ENCODE results near the gene SLC30A5. TPM values are rescaled to one million over a fixed set of nuclear protein-coding genes. Genes with fewer than 3 reads are reported as not detected.

SLC30A5 gene
- polyA plus RNA-seq (2012; ENCODE audit: insufficient read length, low read depth), result 45.7 TPM

GRCh38 chr5:69093771-69094482, at the start of gene SLC30A5:
Gene SLC30A5 (plus strand): TSS chr5:69094014. CDS start chr5:69094256, 242 bp downstream.
- TF ChIP-seq FOXP2 (optimal IDR thresholded peaks at IDR 0.05; ENCODE audit: borderline replicate concordance, extremely low read depth, extremely low read length, insufficient read depth), result peak; percentile 94
- peak; percentile 84 for TF ChIP-seq TAF1 (IDR thresholded peaks at IDR 0.05; ENCODE audit: borderline replicate concordance, insufficient read depth, low read length)
- peak; percentile 78; the same call in 1 of the 2 replicates for TF ChIP-seq SIN3A (IDR thresholded peaks at IDR 0.05; ENCODE audit: borderline replicate concordance, insufficient read depth, low read length)
- peak; percentile 9 to 24; a peak in 1 of 4 replicates for TF ChIP-seq REST (IDR thresholded peaks at IDR 0.05; ENCODE audit: insufficient read depth in 1 of 2, low read depth in 2 of 2, low read length in 2 of 2)
- peak; percentile 89 for TF ChIP-seq POLR2AphosphoS5 (IDR thresholded peaks at IDR 0.05; ENCODE audit: low read depth, low read length)

- TF ChIP-seq FOXP2 (optimal IDR thresholded peaks at IDR 0.05; ENCODE audit: borderline replicate concordance, extremely low read depth, extremely low read length, insufficient read depth) (no peak), REST (IDR thresholded peaks at IDR 0.05; ENCODE audit: insufficient read depth in 1 of 2, low read depth in 2 of 2, low read length in 2 of 2) (no peak), SIN3A (IDR thresholded peaks at IDR 0.05; ENCODE audit: borderline replicate concordance, insufficient read depth, low read length) (no peak), TAF1 (IDR thresholded peaks at IDR 0.05; ENCODE audit: borderline replicate concordance, insufficient read depth, low read length) (no peak), POLR2AphosphoS5 (IDR thresholded peaks at IDR 0.05; ENCODE audit: low read depth, low read length) (no peak)
Measured at GRCh38 chr5:69046375-69046957, 47.3 kb upstream of the SLC30A5 start.

- no peak for TF ChIP-seq TAF1 (IDR thresholded peaks at IDR 0.05; ENCODE audit: borderline replicate concordance, insufficient read depth, low read length)
- TF ChIP-seq SIN3A (IDR thresholded peaks at IDR 0.05; ENCODE audit: borderline replicate concordance, insufficient read depth, low read length), result no peak
- no peak for TF ChIP-seq POLR2AphosphoS5 (IDR thresholded peaks at IDR 0.05; ENCODE audit: low read depth, low read length)
- TF ChIP-seq FOXP2 (optimal IDR thresholded peaks at IDR 0.05; ENCODE audit: borderline replicate concordance, extremely low read depth, extremely low read length, insufficient read depth), result no peak
- TF ChIP-seq REST (IDR thresholded peaks at IDR 0.05; ENCODE audit: insufficient read depth in 1 of 2, low read depth in 2 of 2, low read length in 2 of 2), result no peak
Measured at GRCh38 chr5:69048230-69048629, 45.6 kb upstream of the SLC30A5 start.

- TF ChIP-seq POLR2AphosphoS5 (IDR thresholded peaks at IDR 0.05; ENCODE audit: low read depth, low read length), result no peak
- TF ChIP-seq SIN3A (IDR thresholded peaks at IDR 0.05; ENCODE audit: borderline replicate concordance, insufficient read depth, low read length), result no peak
- no peak for TF ChIP-seq REST (IDR thresholded peaks at IDR 0.05; ENCODE audit: insufficient read depth in 1 of 2, low read depth in 2 of 2, low read length in 2 of 2)
- no peak for TF ChIP-seq FOXP2 (optimal IDR thresholded peaks at IDR 0.05; ENCODE audit: borderline replicate concordance, extremely low read depth, extremely low read length, insufficient read depth)
- TF ChIP-seq TAF1 (IDR thresholded peaks at IDR 0.05; ENCODE audit: borderline replicate concordance, insufficient read depth, low read length), result no peak
Measured at GRCh38 chr5:69049151-69049550, 44.7 kb upstream of the SLC30A5 start.
